HG02938 (cell line): Measurements from ENCODE around the gene NEGR1.

Experiments used
- ATAC-seq: cut with Tn5 transposase; IDR thresholded peaks from one replicate; pipeline ENCODE4 v1.9.1; 2021; ENCODE audit warnings: mild to moderate bottlenecking, moderate library complexity; ENCODE audit not compliant: unreplicated experiment

NEGR1 gene

DNA sequence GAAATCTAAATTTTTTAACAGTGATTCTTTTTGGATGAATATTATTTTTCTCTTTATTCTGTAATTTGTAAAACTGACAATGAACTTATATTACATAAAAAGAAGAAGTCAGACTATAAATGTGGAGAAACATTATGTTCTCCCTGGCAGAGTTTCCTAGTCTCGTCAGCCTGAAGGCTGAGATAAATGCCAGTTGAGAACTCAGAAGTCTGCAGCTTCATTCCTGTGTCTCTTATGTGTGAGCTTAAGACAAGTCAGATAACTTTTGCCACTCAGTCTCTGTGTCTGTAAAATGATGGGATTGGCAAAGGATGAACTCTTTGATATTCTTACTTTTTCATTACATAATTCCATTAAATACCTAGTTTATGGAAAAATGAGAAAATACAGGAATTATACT lies 632.7 kb downstream of the NEGR1 start:
- ATAC-seq = no peak

- no peak for ATAC-seq
These were observed 634.6 kb downstream of the NEGR1 start for GRCh38 chr1:71647513-71648300.

GRCh38 chr1:71645015-71645414 lies 637.3 kb downstream of the NEGR1 start:
- ATAC-seq = no peak

GRCh38 chr1:71641903-71642302 lies 640.4 kb downstream of the NEGR1 start:
- ATAC-seq = no peak

DNA sequence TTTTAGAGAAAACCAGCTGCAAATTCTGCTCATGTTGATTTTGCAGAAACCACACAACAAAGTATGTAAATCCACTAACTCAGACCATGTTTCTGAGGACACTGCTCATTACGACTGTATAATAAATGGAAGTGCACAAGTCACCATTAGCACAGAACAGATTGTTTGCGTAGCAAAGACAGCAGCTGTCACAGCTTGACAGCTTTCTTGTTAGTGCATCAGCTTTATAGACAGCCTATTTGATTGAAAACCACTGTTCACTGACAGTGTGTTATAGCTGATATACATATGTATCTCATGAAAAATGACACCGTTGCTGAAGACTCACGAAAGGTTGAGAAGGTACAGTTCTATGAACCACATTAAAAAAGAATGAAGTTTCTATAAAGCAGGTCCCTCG lies 641.3 kb downstream of the NEGR1 start:
- no peak for ATAC-seq

- no peak for ATAC-seq
These were observed 642.2 kb downstream of the NEGR1 start for GRCh38 chr1:71640116-71640515.

DNA sequence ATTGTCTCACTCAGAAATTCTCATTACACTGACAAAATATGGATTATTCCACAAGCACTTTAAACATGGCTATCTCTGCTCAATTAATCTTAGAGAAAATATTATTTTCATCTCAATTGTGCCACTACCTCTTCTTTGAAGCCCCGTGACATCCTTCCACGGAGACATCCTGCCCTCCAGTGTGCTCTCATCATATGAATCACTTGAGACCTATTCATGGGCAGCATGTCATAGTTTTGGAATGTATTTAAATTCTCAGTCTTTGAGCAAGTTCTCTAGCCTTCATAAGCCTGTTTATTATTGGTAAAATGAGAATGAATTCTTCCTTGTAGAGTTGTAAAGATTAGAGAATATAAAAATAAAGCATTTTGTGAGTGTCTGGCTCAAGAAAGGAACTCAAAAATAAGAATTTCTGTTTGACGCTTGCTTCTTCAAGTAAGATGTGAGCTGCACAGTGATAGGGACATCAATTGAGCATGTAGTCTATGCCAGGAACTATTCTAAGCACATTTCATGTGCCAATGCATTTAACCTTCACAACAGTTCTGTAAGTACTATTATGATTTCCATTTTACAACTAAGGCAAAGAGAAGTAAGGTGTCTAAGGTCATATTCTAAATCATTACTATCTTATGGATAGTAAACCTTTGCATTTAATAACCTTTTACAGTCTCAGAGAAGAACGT lies 644.1 kb downstream of the NEGR1 start:
- no peak for ATAC-seq

- no peak for ATAC-seq
These were observed 646.8 kb downstream of the NEGR1 start for GRCh38 chr1:71635568-71635967.

DNA sequence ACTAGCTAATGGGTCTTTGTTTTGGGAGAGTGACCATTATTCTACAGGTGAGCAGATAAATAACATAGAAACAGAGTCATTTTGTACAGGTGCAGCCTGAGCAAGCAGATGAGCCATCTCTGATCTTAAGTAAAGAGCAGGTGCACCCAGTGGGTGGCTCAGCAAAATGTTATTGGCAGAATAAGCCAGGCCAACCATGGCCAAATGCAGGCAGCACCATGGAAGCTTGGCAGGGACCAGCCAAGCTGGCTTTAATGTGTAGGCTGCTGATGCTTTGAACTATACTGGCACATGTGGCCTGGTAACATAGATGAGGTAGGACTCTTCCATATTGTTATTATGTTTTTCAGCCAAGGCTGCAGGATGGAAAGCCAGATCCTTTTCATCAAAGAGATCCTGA lies 648.2 kb downstream of the NEGR1 start:
- no peak for ATAC-seq

GRCh38 chr1:71630073-71630472 lies 652.3 kb downstream of the NEGR1 start:
- ATAC-seq = no peak

- no peak for ATAC-seq
These were observed 657.3 kb downstream of the NEGR1 start for GRCh38 chr1:71625004-71625403.

GRCh38 chr1:71623888-71624287 lies 658.5 kb downstream of the NEGR1 start:
- ATAC-seq = no peak

DNA sequence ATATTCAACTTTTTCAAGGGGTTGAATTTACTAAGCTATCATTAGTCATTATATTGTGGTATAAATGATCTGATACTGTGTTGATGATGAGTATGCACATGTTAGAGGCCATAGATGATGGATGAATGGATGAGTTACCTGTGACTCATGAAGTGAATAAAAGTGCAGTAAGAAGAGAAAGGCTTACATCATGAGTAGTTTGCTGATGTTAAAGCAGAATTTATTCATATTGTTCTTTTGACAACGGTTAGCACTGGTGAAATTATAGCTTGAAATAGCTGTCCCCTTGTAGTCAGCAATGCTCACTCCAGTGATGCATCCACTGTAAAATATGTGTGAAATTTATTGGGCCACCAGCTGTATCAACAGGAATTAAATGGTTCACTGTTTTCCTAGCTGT lies 660.6 kb downstream of the NEGR1 start:
- no peak for ATAC-seq

- no peak for ATAC-seq
These were observed 663.4 kb downstream of the NEGR1 start for GRCh38 chr1:71618766-71619530.

GRCh38 chr1:71618191-71618590 lies 664.1 kb downstream of the NEGR1 start:
- ATAC-seq = no peak

- ATAC-seq = no peak
These were observed 671.9 kb downstream of the NEGR1 start for GRCh38 chr1:71610476-71610875.

- no peak for ATAC-seq
These were observed 679.1 kb downstream of the NEGR1 start for GRCh38 chr1:71603044-71603776.

GRCh38 chr1:71600023-71600422 lies 682.3 kb downstream of the NEGR1 start:
- no peak for ATAC-seq

DNA sequence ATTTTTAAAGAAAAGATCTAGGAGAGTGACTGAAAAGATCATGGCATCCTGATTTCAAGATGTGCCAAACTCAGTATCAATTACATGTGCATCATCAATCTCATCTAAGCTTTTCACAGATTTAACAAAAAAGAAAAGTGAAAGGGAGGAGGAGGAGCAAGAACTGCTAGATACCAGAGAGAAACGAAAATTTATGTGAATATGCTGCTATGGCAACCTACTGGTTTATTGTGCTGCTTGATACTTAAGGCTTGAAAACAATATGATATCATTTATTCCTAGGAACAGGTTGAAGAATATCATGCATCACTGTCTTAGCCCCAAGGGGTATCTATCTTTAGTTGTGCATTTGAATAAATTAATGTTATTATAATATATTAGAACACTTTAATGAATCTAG lies 683.0 kb downstream of the NEGR1 start:
- ATAC-seq = no peak

- ATAC-seq = peak; percentile 55
These were observed 688.8 kb downstream of the NEGR1 start for GRCh38 chr1:71593523-71593922.

DNA sequence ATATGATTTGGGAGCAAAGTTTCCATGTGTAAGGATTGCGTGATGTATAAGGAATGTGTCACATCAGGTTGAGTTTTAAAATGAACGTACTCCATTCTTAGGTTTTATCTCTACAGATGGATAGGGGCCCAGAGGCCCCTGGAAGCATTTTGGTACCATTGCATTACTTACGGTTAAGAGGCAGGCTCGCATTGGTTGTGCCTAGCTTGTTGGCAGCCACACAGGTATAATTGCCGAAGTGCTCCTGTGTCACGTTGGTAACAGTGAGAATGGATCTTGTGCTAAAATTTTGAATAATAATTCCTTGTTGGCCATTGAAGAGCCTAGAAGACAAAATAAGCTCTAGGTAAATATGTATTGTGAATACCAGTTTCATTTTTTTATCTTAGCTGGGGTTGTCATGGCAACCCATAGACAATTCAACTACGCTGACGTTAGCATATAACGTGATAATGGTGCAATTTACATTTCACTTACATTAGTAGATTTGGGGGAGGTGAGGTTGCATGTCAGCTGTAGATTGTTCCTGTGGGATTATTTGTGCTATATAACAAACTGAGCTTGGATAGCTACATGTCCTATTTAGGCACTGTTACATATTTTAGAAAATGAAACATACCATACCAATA lies 689.6 kb downstream of the NEGR1 start:
- no peak for ATAC-seq
